A673 (cell line): Measurements from ENCODE around the gene RHO. TPM values are rescaled to one million over a fixed set of nuclear protein-coding genes. Genes with fewer than 3 reads are reported as not detected.

Source experiments
- BruUV-seq: library from RNA; stranded (reverse); fragments of 400-500 nt; replicated peaks from 2 replicates; lab custom pipeline; 2021; lab: Mats Ljungman, UMichigan
- CTCF ChIA-PET: fragments of 300-600 bp; sonication (Branson Sonifier 250); formaldehyde crosslinking; loops from one replicate; lab custom pipeline; 2022; ENCODE audit warnings: antibody characterized with exemption; lab: Charles Lee
- POLR2A ChIA-PET: fragments of 300-600 bp; sonication (Branson Sonifier 250); formaldehyde crosslinking; loops from one replicate; lab custom pipeline; 2022; ENCODE audit warnings: antibody characterized with exemption; ENCODE audit not compliant: low non-redundant PET; lab: Charles Lee
- DNase-seq: peaks from one replicate; pipeline ENCODE4 v3.0.0-alpha.2; 2015; ENCODE audit warnings: low spot score
- H3K27ac ChIP-seq: fragments of 200-600 bp; sonication (generic); 2 replicates; pipeline ENCODE4 v1.5.1; 2016; ENCODE audit warnings: mixed run types, low read depth, mild to moderate bottlenecking, mixed read lengths, antibody characterized with exemption, low read length; ENCODE audit not compliant: poor library complexity, severe bottlenecking
- H3K27me3 ChIP-seq: fragments of 200-600 bp; sonication (generic); replicated peaks from 2 replicates; pipeline ENCODE4 v1.6.1; 2017; ENCODE audit warnings: mixed run types, low read depth, mild to moderate bottlenecking, mixed read lengths, antibody characterized with exemption, low read length; ENCODE audit not compliant: insufficient read depth, poor library complexity
- H3K36me3 ChIP-seq: fragments of 200-600 bp; sonication (generic); 2 replicates; pipeline ENCODE4 v1.6.1; 2016; ENCODE audit warnings: mixed run types, mild to moderate bottlenecking, mixed read lengths, antibody characterized with exemption, low read length; ENCODE audit not compliant: insufficient read depth, poor library complexity, severe bottlenecking
- H3K4me1 ChIP-seq: fragments of 200-600 bp; sonication (generic); 2 replicates; pipeline ENCODE4 v1.6.1; 2017; ENCODE audit warnings: mixed run types, mild to moderate bottlenecking, mixed read lengths, antibody characterized with exemption, low read length; ENCODE audit not compliant: insufficient read depth, poor library complexity, severe bottlenecking
- H3K4me3 ChIP-seq: fragments of 200-600 bp; sonication (generic); 2 replicates; pipeline ENCODE4 v1.5.1; 2016; ENCODE audit warnings: low read depth, mixed run types, mild to moderate bottlenecking, mixed read lengths, low read length; ENCODE audit not compliant: poor library complexity, severe bottlenecking
- H3K9me3 ChIP-seq: fragments of 200-600 bp; sonication (generic); 2 replicates; pipeline ENCODE4 v1.6.1; 2016; ENCODE audit warnings: mixed run types, low read depth, mild to moderate bottlenecking, mixed read lengths, antibody characterized with exemption, low read length; ENCODE audit not compliant: poor library complexity, severe bottlenecking
- EZH2 ChIP-seq: fragments of 200-600 bp; sonication (generic); IDR thresholded peaks from 2 replicates; pipeline ENCODE4 v1.6.1; 2017; ENCODE audit warnings: borderline replicate concordance, low read depth, mild to moderate bottlenecking, mixed read lengths, antibody characterized with exemption, low read length; ENCODE audit not compliant: poor library complexity, severe bottlenecking
- intact Hi-C: fragments of 100-400 bp; cut with micrococcal nuclease; formaldehyde crosslinking; loops from one replicate; pipeline ENCODE4 v1.10.0; 2022; ENCODE audit not compliant: unreplicated experiment
- total RNA-seq: library from RNA; stranded (reverse); gene quantifications from 2 replicates; pipeline ENCODE4 v1.2.3, GENCODE V29; 2021
- TF ChIP-seq, protein P1 (sequence below): fragments of 300-800, 200-600 bp; sonication (generic); conservative IDR thresholded peaks from 2 replicates; pipeline ENCODE4 v1.5.1; 2017; ENCODE audit warnings: low read depth, mild to moderate bottlenecking, antibody characterized with exemption, low read length, moderate library complexity, mixed read lengths

Gene RHO
- total RNA-seq, 1 experiment from 2014 or later = not detected

DNA sequence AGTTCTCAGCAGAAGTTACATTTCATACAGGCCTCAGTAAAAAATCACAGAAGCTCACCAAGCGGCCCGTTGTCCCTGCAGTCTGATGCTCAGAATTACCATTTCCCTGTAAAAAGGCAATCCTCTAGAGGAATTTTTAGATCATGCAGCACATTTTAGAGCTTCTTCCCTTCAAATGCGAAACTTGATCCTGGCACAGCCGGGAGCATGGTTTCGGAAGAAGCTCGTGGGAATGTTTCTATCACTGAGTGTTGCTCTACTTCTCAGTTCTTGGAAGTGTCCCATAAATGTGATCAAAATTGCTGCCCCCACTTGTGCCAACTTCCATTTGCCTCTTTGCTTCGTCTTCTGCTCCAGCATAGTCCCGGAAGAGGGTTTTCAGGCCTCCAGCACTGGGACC is 10.8 kb downstream of the RHO start:
- H3K27me3 ChIP-seq = no peaks in the 10 kb centered on the region
- DNase-seq = no peak
- POLR2A ChIA-PET = no interaction called here

GRCh38 chr3:129540776-129541516 is 12.5 kb downstream of the RHO start:
- ChIA-PET POLR2A (no interaction called here), CTCF (no interaction called here)
- intact Hi-C loops = no loop called here
- H3K9me3 ChIP-seq = no peaks in the 10 kb centered on the region
- no peak overlapping the region for H3K4me3 ChIP-seq
- TF ChIP-seq, protein P1, sequence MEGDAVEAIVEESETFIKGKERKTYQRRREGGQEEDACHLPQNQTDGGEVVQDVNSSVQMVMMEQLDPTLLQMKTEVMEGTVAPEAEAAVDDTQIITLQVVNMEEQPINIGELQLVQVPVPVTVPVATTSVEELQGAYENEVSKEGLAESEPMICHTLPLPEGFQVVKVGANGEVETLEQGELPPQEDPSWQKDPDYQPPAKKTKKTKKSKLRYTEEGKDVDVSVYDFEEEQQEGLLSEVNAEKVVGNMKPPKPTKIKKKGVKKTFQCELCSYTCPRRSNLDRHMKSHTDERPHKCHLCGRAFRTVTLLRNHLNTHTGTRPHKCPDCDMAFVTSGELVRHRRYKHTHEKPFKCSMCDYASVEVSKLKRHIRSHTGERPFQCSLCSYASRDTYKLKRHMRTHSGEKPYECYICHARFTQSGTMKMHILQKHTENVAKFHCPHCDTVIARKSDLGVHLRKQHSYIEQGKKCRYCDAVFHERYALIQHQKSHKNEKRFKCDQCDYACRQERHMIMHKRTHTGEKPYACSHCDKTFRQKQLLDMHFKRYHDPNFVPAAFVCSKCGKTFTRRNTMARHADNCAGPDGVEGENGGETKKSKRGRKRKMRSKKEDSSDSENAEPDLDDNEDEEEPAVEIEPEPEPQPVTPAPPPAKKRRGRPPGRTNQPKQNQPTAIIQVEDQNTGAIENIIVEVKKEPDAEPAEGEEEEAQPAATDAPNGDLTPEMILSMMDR = no peak
- no peak for TF ChIP-seq EZH2
- H3K4me1 ChIP-seq = no peaks in the 10 kb centered on the region
- no peaks in the 10 kb centered on the region for H3K27me3 ChIP-seq
- BruUV-seq = no TSS peak
- no peak overlapping the region for H3K27ac ChIP-seq
- no peak for DNase-seq
- no peaks in the 10 kb centered on the region for H3K36me3 ChIP-seq

More for the DNA sequence above, 10.8 kb downstream of the RHO start:
- Histone ChIP-seq H3K9me3 (no peaks in the 10 kb centered on the region), H3K4me3 (no peak overlapping the region), H3K36me3 (no peaks in the 10 kb centered on the region), H3K4me1 (no peaks in the 10 kb centered on the region), H3K27ac (no peak overlapping the region)
- intact Hi-C loops = no loop called here
- BruUV-seq = no TSS peak
- no peak for TF ChIP-seq EZH2
- TF ChIP-seq, protein P1 = no peak
- CTCF ChIA-PET = no interaction called here

DNA sequence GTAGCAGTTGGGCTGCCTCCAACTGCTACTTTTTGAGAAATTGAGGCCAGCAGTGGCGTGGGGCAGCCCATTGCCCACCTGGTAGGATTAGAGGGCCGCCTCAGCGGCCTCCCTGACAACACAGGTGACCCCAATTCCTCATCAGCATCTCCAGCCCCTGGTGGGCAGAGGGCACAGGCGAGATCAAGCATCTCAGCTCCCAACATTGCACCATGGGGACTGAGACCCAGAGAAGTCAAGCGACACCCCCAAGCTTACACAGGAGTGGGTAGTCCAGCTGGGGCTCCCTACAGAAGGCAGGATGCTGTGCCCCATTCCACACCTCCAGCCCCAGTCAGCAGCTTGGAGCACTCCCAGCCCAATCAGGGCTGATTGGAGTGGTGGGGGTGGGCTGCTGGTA is 14.3 kb downstream of the RHO start:
- no TSS peak for BruUV-seq
- Histone ChIP-seq H3K4me3 (no peak overlapping the region), H3K9me3 (no peaks in the 10 kb centered on the region), H3K36me3 (no peaks in the 10 kb centered on the region), H3K27ac (no peak overlapping the region), H3K4me1 (no peaks in the 10 kb centered on the region), H3K27me3 (no peaks in the 10 kb centered on the region)
- TF ChIP-seq, protein P1 = no peak
- no peak for TF ChIP-seq EZH2
- intact Hi-C loops = no loop called here
- ChIA-PET POLR2A (no interaction called here), CTCF (no interaction called here)
- no peak for DNase-seq
